Activated T-cell treated with anti-CD3 and anti-CD28 coated beads for 48 hours (primary cell): ENCODE results near the gene CANT1.
A peak's percentile ranks its signal among the peaks of the same experiment; 100 is the strongest.

Source experiments
- DNase-seq: peaks from one replicate; pipeline ENCODE4 v3.0.0-alpha.2; 2020; ENCODE audit warnings: low read depth

The CANT1 gene

GRCh38 chr17:78995022-78995760 is 14.4 kb downstream of the CANT1 start:
- DNase-seq = no peak

- DNase-seq = no peak
These were observed 15.4 kb downstream of the CANT1 start for GRCh38 chr17:78993981-78994671.

GRCh38 chr17:78993241-78993956 is 16.2 kb downstream of the CANT1 start:
- DNase-seq = peak; percentile 36

- DNase-seq = no peak
These were observed 16.9 kb downstream of the CANT1 start for GRCh38 chr17:78992542-78993212.

GRCh38 chr17:78991906-78992532 is 17.5 kb downstream of the CANT1 start:
- DNase-seq = no peak

GRCh38 chr17:78991017-78991738 is 18.4 kb downstream of the CANT1 start:
- DNase-seq = no peak

- DNase-seq = no peak
These were observed 19.1 kb downstream of the CANT1 start for GRCh38 chr17:78990349-78991016.

GRCh38 chr17:78988152-78988551 is 21.4 kb downstream of the CANT1 start:
- no peak for DNase-seq

GRCh38 chr17:78986649-78987328 is 22.8 kb downstream of the CANT1 start:
- no peak for DNase-seq

GRCh38 chr17:78986048-78986648 is 23.4 kb downstream of the CANT1 start:
- DNase-seq = no peak

- no peak for DNase-seq
These were observed 24.2 kb downstream of the CANT1 start for GRCh38 chr17:78985395-78985794.

GRCh38 chr17:78981010-78981888 is 28.3 kb downstream of the CANT1 start:
- DNase-seq = no peak

GRCh38 chr17:78980624-78980972 is 29.0 kb downstream of the CANT1 start:
- no peak for DNase-seq

GRCh38 chr17:78979780-78980623 is 29.6 kb downstream of the CANT1 start, which contains the start of gene LGALS3BP:
TSS of gene LGALS3BP (minus strand) at chr17:78979923. CDS start at chr17:78977191, 2,732 bp downstream.
- peak; percentile 16 for DNase-seq

- no peak for DNase-seq
These were observed 31.3 kb downstream of the CANT1 start for GRCh38 chr17:78977997-78978973.

- no peak for DNase-seq
These were observed 32.0 kb downstream of the CANT1 start for GRCh38 chr17:78977681-78977943.
